GM12891 (cell line): ENCODE results near the gene RNF11. TPM values are rescaled to one million over a fixed set of nuclear protein-coding genes. Genes with fewer than 3 reads are reported as not detected.
A peak's percentile ranks its signal among the peaks of the same experiment; 100 is the strongest.

Experiments
- DNase-seq: peaks from one replicate; pipeline ENCODE4 v3.0.0; 2011; ENCODE audit warnings: low spot score; ENCODE audit not compliant: insufficient read length
- FAIRE-seq: peaks from 2 replicates; lab custom pipeline; 2011; peaks lifted over from hg19 to GRCh38; lab: Jason Lieb, UNC
- PAX5 ChIP-seq: IDR thresholded peaks from 2 replicates; pipeline ENCODE4 v1.6.1; 2011; ENCODE audit warnings: low read length, moderate library complexity, mild to moderate bottlenecking; ENCODE audit not compliant: insufficient read depth, severe bottlenecking
- POLR2A ChIP-seq: IDR thresholded peaks from 2 replicates; pipeline ENCODE4 v1.6.1; 2011; ENCODE audit warnings: low read depth, low read length, control low read depth
- POLR2AphosphoS5 ChIP-seq: IDR thresholded peaks from 2 replicates; pipeline ENCODE4 v1.6.1; 2011; ENCODE audit warnings: low read depth, low read length, control low read depth
- POU2F2 ChIP-seq: IDR thresholded peaks from 2 replicates; pipeline ENCODE4 v1.6.1; 2011; ENCODE audit warnings: low read depth, mild to moderate bottlenecking, control low read depth, low read length, moderate library complexity
- SPI1 ChIP-seq: IDR thresholded peaks from 2 replicates; pipeline ENCODE4 v1.6.1; 2011; ENCODE audit warnings: low read depth, low read length, control low read depth
- TAF1 ChIP-seq: IDR thresholded peaks from 2 replicates; pipeline ENCODE4 v1.6.1; 2011; ENCODE audit warnings: low read depth, low read length, control low read depth
- polyA plus RNA-seq: library from polyadenylated mRNA; unstranded; fragments of >200 nt; gene quantifications from one replicate; pipeline ENCODE4 v1.2.1, GENCODE V29; 2012; ENCODE audit warnings: low read depth, missing spikeins, inconsistent platforms; ENCODE audit not compliant: missing spikeins

The RNF11 gene
- polyA plus RNA-seq, result 28.0 TPM

- DNase-seq, result peak; percentile 88
- no peak for TF ChIP-seq POU2F2
- TF ChIP-seq PAX5, result peak; percentile 2
- TF ChIP-seq TAF1, result peak; percentile 74
- peak; percentile 52; the same call in 1 of the 2 replicates for TF ChIP-seq POLR2A
- TF ChIP-seq POLR2AphosphoS5, result peak; percentile 76
- no peak for TF ChIP-seq SPI1
- peak; percentile 94 for FAIRE-seq
Observed at GRCh38 chr1:51235673-51236530, at the start of gene RNF11. Gene RNF11 (plus strand): TSS chr1:51236273. CDS start chr1:51236757, 484 bp downstream.

DNA sequence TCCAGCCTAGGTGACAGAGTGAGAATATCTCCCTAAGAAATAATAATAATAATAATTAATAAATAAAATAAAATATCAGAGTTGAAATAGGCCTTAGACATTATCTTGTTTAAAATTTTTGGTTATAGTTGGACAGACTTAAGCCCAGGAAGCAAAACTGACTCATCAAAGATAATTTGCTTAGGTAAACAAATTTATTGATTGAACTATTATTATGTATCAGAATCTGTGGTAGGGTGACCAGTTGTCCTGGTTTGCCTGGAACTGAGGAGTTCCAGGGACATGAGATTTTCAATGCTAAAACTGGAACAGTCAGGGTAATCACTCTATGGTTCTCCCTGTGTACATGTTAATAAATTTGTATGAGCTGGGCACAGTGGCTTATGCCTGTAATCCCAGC lies 47.8 kb upstream of the RNF11 start:
- DNase-seq (no peak), FAIRE-seq (no peak)
- no peak for TF ChIP-seq POLR2A
- no peak for TF ChIP-seq SPI1

GRCh38 chr1:51189421-51190073 lies 46.5 kb upstream of the RNF11 start:
- FAIRE-seq (peak; percentile 51), DNase-seq (peak; percentile 36)
- TF ChIP-seq POLR2AphosphoS5, result no peak
- no peak for TF ChIP-seq SPI1

- DNase-seq, result no peak
- no peak for FAIRE-seq
- no peak for TF ChIP-seq PAX5
Observed at GRCh38 chr1:51190961-51191360, 45.1 kb upstream of the RNF11 start.

- FAIRE-seq (no peak), DNase-seq (no peak)
- no peak for TF ChIP-seq PAX5
Observed at GRCh38 chr1:51192213-51192843, 43.7 kb upstream of the RNF11 start.

GRCh38 chr1:51193564-51193963 lies 42.5 kb upstream of the RNF11 start:
- TF ChIP-seq SPI1, result no peak
- no peak for TF ChIP-seq POLR2A
- no peak for TF ChIP-seq TAF1
- TF ChIP-seq POLR2AphosphoS5, result no peak
- no peak for TF ChIP-seq POU2F2
- no peak for TF ChIP-seq PAX5
- FAIRE-seq, result no peak
- no peak for DNase-seq

DNA sequence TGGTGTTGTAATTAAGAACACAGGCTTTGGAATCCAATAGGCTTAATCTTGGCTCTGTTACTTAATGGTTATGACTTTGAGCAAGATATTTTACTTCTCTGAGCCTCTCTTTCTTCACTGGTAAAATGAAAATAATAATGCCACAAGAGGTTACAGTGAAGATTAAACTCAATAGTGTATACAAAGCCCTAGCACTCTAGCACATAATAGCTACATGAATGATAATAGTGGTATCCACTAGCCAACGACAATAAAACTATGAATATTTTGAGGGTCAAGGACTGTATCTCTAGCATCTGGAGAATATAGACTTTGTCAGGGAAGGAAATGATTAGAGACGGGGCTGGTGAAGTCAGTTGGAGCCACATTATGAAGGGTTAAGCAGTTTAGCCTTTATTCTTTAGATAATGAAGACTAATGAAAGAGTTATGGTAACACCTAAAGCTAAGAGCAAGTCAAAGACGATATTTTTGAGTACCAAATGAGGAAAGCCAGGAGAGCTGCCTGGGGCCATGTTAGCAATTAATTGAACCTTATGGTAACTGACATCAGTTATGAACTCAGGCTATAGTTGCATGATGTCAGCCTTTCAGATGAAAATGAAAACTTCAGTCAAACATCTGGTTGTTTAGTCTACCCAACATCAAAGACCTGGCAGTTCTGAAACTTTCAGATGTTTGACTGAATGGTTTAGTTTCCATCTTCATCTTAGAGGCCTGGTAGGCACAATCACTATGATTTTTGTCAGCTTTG lies 32.8 kb upstream of the RNF11 start:
- DNase-seq (peak; percentile 25), FAIRE-seq (peak; percentile 23)
- TF ChIP-seq POLR2AphosphoS5 (no peak), PAX5 (no peak), POU2F2 (no peak), SPI1 (no peak), POLR2A (no peak), TAF1 (no peak)

DNA sequence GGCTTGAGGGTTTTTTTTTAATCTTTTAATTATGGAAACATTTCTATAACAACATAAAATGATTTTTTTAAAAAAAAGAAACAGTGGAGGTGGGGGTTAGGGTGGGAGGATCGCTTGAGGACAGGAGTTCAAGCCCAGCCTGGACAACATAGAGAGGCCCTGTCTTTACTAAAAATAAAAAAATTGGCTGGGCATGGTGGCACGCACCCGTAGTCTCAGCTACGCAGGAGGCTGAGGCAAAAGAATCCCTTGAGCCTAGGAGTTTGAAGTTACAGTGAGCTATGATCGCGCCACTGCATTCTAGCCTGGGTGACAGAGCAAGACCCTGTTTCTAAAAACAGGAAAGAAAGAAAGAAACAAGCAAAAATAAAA lies 32.2 kb upstream of the RNF11 start:
- DNase-seq (no peak), FAIRE-seq (no peak)
- no peak for TF ChIP-seq POLR2A
- no peak for TF ChIP-seq POLR2AphosphoS5
- TF ChIP-seq SPI1, result no peak

- FAIRE-seq (no peak), DNase-seq (no peak)
- TF ChIP-seq TAF1 (no peak), PAX5 (no peak), POLR2AphosphoS5 (no peak), SPI1 (no peak), POU2F2 (no peak), POLR2A (no peak)
Observed at GRCh38 chr1:51210055-51210454, 26.0 kb upstream of the RNF11 start.
